H1 (cell line): ENCODE data around the gene PPP2R2D. TPM values are rescaled to one million over a fixed set of nuclear protein-coding genes. Genes with fewer than 3 reads are reported as not detected.

ENCODE experiments used
- polyA plus RNA-seq, 7 experiments: library from polyadenylated mRNA; depleted of rRNA in 3 of 7; stranded (reverse) in 5 of 7; unstranded in 2 of 7; fragments of >200 nt in 5 of 7; fragments of 200-250 nt in 2 of 7; gene quantifications; 1 replicate in 5 of 7; 2 replicates in 1 of 7; 4 replicates in 1 of 7; pipeline versions ENCODE4 v1.2.1 to v1.2.3, GENCODE V29; 2011 to 2013; ENCODE audit warnings: missing spikeins in 2 of 7, mixed read lengths in 2 of 7
- total RNA-seq: library from RNA; stranded (reverse); fragmentation: NEBNext Ultra II Directional; extraction: Animal tissue kit (Norgen Biotek cat#: 25700); gene quantifications from 2 replicates; pipeline ENCODE4 v1.2.1, GENCODE V29; 2021
- TF ChIP-seq, protein P1 (sequence below): fragments of 300-600 bp; sonication (generic); IDR thresholded peaks from 2 replicates; pipeline ENCODE4 v1.7.1; 2012; ENCODE audit warnings: low read length, moderate library complexity, mild to moderate bottlenecking, inconsistent platforms; ENCODE audit not compliant: insufficient replicate concordance

Gene PPP2R2D
- total and polyA plus RNA-seq, 2 of the 8 experiments (the other 6 are each of a cell fraction or from before 2014, with no cell fraction given) = 25.4 to 32.8 TPM

GRCh38 chr10:131926253-131926652, 25.4 kb downstream of the PPP2R2D start (continued):
- TF ChIP-seq, protein P1, sequence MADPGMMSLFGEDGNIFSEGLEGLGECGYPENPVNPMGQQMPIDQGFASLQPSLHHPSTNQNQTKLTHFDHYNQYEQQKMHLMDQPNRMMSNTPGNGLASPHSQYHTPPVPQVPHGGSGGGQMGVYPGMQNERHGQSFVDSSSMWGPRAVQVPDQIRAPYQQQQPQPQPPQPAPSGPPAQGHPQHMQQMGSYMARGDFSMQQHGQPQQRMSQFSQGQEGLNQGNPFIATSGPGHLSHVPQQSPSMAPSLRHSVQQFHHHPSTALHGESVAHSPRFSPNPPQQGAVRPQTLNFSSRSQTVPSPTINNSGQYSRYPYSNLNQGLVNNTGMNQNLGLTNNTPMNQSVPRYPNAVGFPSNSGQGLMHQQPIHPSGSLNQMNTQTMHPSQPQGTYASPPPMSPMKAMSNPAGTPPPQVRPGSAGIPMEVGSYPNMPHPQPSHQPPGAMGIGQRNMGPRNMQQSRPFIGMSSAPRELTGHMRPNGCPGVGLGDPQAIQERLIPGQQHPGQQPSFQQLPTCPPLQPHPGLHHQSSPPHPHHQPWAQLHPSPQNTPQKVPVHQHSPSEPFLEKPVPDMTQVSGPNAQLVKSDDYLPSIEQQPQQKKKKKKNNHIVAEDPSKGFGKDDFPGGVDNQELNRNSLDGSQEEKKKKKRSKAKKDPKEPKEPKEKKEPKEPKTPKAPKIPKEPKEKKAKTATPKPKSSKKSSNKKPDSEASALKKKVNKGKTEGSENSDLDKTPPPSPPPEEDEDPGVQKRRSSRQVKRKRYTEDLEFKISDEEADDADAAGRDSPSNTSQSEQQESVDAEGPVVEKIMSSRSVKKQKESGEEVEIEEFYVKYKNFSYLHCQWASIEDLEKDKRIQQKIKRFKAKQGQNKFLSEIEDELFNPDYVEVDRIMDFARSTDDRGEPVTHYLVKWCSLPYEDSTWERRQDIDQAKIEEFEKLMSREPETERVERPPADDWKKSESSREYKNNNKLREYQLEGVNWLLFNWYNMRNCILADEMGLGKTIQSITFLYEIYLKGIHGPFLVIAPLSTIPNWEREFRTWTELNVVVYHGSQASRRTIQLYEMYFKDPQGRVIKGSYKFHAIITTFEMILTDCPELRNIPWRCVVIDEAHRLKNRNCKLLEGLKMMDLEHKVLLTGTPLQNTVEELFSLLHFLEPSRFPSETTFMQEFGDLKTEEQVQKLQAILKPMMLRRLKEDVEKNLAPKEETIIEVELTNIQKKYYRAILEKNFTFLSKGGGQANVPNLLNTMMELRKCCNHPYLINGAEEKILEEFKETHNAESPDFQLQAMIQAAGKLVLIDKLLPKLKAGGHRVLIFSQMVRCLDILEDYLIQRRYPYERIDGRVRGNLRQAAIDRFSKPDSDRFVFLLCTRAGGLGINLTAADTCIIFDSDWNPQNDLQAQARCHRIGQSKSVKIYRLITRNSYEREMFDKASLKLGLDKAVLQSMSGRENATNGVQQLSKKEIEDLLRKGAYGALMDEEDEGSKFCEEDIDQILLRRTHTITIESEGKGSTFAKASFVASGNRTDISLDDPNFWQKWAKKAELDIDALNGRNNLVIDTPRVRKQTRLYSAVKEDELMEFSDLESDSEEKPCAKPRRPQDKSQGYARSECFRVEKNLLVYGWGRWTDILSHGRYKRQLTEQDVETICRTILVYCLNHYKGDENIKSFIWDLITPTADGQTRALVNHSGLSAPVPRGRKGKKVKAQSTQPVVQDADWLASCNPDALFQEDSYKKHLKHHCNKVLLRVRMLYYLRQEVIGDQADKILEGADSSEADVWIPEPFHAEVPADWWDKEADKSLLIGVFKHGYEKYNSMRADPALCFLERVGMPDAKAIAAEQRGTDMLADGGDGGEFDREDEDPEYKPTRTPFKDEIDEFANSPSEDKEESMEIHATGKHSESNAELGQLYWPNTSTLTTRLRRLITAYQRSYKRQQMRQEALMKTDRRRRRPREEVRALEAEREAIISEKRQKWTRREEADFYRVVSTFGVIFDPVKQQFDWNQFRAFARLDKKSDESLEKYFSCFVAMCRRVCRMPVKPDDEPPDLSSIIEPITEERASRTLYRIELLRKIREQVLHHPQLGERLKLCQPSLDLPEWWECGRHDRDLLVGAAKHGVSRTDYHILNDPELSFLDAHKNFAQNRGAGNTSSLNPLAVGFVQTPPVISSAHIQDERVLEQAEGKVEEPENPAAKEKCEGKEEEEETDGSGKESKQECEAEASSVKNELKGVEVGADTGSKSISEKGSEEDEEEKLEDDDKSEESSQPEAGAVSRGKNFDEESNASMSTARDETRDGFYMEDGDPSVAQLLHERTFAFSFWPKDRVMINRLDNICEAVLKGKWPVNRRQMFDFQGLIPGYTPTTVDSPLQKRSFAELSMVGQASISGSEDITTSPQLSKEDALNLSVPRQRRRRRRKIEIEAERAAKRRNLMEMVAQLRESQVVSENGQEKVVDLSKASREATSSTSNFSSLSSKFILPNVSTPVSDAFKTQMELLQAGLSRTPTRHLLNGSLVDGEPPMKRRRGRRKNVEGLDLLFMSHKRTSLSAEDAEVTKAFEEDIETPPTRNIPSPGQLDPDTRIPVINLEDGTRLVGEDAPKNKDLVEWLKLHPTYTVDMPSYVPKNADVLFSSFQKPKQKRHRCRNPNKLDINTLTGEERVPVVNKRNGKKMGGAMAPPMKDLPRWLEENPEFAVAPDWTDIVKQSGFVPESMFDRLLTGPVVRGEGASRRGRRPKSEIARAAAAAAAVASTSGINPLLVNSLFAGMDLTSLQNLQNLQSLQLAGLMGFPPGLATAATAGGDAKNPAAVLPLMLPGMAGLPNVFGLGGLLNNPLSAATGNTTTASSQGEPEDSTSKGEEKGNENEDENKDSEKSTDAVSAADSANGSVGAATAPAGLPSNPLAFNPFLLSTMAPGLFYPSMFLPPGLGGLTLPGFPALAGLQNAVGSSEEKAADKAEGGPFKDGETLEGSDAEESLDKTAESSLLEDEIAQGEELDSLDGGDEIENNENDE = no peak
